ENCODE results near the gene UBE2J1. TPM values are rescaled to one million over a fixed set of nuclear protein-coding genes. Genes with fewer than 3 reads are reported as not detected.

The UBE2J1 gene
- total RNA-seq, 1 donor from 2014 or later: 35.0 TPM

DNA sequence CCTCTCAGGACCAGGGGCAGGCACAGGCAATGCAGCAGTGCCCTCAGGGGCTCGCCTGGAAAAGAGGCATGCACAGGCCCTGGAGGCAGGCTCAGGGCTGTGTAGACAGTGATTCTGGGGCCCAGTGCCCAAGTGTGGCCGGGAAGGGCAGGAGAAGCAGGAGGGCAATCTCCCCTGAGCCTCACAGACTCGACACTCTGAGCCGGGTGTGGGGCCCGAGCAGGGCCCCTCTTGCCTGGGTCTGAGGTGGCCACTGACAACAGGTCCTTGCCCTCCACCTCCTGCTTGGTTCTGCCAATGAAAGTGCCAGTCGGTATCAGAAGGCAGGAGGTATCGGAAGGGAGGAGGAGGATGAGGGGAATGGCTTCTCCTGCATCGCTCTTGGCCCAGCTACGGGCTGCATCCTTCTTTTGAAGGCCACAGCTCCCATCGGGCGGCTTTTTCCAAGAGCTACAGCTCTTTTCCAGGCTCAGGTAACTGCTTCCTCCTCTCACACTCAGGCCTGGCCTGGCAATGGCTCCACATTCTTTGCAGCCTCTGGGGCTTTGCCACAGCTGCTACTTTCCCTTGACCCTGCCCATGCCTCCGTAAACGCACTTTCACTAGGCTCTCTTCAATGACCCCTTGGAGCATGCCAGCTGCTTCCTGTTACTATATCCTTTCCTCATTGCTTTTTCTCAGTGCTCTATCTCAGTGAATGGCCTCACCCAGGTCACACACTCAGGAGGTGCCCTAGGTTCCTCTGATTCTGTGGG lies 61.9 kb downstream of the UBE2J1 start:
- no peak for DNase-seq (ENCODE audit: low read depth)

DNA sequence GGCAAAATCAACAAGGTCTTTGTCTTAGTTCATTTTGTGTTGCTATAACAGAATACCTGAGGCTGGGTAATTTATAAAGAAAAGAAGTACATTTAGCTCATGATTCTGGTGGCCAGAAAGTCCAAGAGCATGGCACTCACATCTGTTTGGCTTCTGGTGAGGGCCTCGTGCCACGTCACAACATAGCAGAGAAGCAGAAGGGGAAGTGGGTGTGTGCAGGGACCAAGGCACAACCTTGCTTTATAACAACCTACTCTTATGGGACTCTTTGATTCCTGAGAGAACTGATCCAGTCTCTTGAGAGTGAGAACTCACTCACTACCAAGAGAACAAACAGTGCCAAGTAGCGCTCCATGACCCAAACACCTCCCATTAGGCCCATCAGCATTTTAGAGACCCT lies 62.8 kb downstream of the UBE2J1 start:
- DNase-seq (ENCODE audit: low read depth): no peak

GRCh38 chr6:89287351-89288028 lies 65.0 kb downstream of the UBE2J1 start:
- no peak for DNase-seq (ENCODE audit: low read depth)

GRCh38 chr6:89286516-89286915 lies 66.0 kb downstream of the UBE2J1 start:
- DNase-seq (ENCODE audit: low read depth): no peak

DNA sequence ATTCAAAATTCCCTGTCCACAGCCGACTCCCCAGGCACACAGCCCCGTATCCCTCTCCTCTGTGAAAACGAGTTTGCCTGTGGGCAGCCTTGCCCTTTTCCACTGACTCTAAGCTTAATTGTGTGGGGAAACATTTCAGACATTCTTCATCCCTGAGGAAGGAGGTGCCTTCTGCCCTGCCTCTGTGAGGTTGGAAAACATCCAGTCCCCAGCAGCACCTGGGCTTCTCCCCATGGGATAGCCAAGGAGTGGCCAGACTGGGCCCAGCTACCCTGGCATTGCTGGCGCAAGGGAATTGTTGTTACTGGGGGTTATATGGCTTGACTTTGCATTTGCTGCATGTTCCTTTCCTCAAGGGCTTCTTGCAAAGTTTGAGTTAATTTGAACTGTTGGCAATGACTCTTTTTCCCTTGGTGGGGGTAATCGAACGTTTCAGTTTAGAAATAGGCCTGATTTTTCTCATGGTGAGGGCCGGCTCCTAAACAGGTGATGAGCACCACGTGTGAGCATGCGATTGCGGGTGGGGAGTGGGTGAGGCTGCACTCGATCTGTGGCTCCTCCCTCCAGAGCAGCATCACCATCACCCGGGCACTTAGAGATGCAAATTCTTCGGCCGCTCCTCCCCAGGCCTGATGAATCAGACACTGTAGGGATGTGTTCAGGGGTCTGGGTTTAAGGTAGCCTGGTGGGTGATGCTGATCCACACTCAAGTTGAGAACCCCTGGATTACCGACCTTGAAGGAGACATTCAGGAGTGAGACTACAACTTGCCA lies 67.4 kb downstream of the UBE2J1 start:
- DNase-seq (ENCODE audit: low read depth): peak; percentile 75

GRCh38 chr6:89284081-89284480 lies 68.4 kb downstream of the UBE2J1 start:
- no peak for DNase-seq (ENCODE audit: low read depth)

GRCh38 chr6:89282749-89283148 lies 69.8 kb downstream of the UBE2J1 start:
- no peak for DNase-seq (ENCODE audit: low read depth)

GRCh38 chr6:89281779-89282246 lies 70.7 kb downstream of the UBE2J1 start:
- DNase-seq (ENCODE audit: low read depth): peak; percentile 36

DNA sequence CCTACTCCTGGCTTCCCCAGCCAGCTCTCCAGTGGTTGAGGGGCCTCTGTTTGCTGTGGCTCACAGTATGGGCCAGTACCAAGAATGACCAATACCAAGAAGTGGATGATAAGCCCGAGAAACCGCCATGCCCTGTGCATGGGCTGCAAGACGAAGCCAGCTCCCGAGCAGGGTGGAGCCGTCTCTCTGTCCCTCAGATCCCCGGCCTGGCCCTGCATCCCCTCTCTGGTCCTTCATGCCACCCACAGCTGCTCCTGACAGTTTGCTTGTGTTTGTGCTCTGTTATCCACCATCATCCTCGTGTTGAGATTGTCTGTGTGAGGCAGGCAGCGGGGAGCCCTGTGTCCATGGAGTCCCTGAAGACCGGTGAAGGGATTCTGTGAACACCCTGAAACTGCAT lies 73.6 kb downstream of the UBE2J1 start:
- DNase-seq (ENCODE audit: low read depth): no peak

Other genes with a start within 250 kb of the UBE2J1 start
- gene SRSF12, start 234.7 kb downstream of the UBE2J1 start, total RNA-seq: 4.0 and 5.7 TPM in 2 replicates
- 21.5 and 28.7 TPM in 2 replicates for gene PM20D2, start 206.7 kb downstream of the UBE2J1 start, total RNA-seq
- gene GABRR1, start 135.4 kb downstream of the UBE2J1 start, total RNA-seq: not detected in 2 replicates
- 0.05 TPM in 1 of 2 replicates, not detected in the other for gene GABRR2, start 37.4 kb downstream of the UBE2J1 start, total RNA-seq
- gene RRAGD, start 59.6 kb upstream of the UBE2J1 start, total RNA-seq: 4.2 and 9.7 TPM in 2 replicates
- 13.2 and 13.4 TPM in 2 replicates for gene ANKRD6, start 80.4 kb upstream of the UBE2J1 start, total RNA-seq